GM12892 (cell line): ENCODE data around the gene F8.

Source experiments
- POLR2A ChIP-seq: IDR thresholded peaks from 2 replicates; pipeline ENCODE4 v1.6.1; 2011; ENCODE audit warnings: low read depth, low read length, control low read depth
- POLR2AphosphoS5 ChIP-seq: IDR thresholded peaks from 2 replicates; pipeline ENCODE4 v1.6.1; 2011; ENCODE audit warnings: low read depth, low read length, control low read depth
- TAF1 ChIP-seq: IDR thresholded peaks from 2 replicates; pipeline ENCODE4 v1.6.1; 2011; ENCODE audit warnings: low read depth, mild to moderate bottlenecking, control low read depth, low read length, borderline replicate concordance

DNA sequence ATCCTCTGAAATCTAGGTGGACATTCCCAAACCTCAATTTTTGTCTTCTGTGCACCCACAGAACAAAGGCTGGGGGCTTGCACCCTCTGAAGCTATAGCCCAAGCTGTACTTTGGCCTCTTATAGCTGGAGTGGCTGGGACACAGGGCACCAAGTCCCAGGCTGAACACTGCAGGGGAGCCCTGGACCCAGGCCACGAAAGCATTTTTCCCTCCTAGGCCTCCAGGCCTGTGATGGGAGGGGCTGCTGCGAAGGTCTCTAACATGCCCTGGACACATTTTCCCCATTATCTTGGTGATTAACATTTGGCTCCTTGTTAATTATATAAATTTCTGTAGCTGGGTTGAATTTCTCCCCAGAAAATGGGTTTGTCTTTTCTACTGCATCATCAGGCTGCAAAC lies 108.5 kb downstream of the F8 start:
- TF ChIP-seq TAF1 (no peak), POLR2AphosphoS5 (no peak), POLR2A (no peak)
